Measurements from ENCODE around the gene GALNT1.

GRCh38 chr18:35695384-35695783 lies 113.8 kb downstream of the GALNT1 start:
- TF ChIP-seq POLR2A (IDR thresholded peaks at IDR 0.05; ENCODE audit: low read depth, low read length), result no peak
- TF ChIP-seq, protein P1, sequence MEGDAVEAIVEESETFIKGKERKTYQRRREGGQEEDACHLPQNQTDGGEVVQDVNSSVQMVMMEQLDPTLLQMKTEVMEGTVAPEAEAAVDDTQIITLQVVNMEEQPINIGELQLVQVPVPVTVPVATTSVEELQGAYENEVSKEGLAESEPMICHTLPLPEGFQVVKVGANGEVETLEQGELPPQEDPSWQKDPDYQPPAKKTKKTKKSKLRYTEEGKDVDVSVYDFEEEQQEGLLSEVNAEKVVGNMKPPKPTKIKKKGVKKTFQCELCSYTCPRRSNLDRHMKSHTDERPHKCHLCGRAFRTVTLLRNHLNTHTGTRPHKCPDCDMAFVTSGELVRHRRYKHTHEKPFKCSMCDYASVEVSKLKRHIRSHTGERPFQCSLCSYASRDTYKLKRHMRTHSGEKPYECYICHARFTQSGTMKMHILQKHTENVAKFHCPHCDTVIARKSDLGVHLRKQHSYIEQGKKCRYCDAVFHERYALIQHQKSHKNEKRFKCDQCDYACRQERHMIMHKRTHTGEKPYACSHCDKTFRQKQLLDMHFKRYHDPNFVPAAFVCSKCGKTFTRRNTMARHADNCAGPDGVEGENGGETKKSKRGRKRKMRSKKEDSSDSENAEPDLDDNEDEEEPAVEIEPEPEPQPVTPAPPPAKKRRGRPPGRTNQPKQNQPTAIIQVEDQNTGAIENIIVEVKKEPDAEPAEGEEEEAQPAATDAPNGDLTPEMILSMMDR (conservative IDR thresholded peaks at IDR 0.05; ENCODE audit: low read depth, low read length), result no peak
- no peak for TF ChIP-seq RAD21 (IDR thresholded peaks at IDR 0.05; ENCODE audit: low read length)
- no peak for TF ChIP-seq MXI1 (IDR thresholded peaks at IDR 0.05; ENCODE audit: borderline replicate concordance, low read depth, low read length)
